ENCODE data around the gene TULP3.

DNA sequence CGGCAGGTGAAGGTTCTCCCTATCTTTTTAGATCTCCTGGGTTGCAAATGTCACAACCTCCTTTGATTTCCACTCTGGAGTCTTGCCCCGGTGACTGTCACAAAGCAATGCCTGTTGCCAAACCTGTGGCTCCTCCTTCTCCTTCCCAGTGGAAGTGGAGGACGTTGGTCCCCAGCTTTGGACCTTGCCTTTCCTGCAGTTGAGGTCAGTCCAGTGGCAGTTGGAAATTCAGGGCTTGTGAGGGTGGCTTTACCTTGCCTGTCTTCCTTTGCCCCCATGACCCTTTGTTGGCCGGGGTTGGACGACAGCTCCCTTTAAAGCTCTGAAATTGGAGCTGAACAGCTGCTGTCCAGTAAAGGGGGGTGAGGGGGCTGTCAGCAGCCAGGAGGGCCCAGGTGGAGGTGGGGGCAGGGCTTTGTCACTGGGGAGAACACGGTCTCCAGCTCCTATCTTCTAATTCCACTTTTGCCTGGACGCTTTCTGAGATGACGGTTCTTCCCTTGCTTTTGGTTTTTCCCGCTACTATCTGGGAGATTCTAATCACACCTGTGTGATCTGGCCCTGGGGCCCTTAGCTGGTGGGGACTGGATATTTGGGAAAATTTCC, 72.6 kb downstream of the TULP3 start:
- TF ChIP-seq, protein P1, sequence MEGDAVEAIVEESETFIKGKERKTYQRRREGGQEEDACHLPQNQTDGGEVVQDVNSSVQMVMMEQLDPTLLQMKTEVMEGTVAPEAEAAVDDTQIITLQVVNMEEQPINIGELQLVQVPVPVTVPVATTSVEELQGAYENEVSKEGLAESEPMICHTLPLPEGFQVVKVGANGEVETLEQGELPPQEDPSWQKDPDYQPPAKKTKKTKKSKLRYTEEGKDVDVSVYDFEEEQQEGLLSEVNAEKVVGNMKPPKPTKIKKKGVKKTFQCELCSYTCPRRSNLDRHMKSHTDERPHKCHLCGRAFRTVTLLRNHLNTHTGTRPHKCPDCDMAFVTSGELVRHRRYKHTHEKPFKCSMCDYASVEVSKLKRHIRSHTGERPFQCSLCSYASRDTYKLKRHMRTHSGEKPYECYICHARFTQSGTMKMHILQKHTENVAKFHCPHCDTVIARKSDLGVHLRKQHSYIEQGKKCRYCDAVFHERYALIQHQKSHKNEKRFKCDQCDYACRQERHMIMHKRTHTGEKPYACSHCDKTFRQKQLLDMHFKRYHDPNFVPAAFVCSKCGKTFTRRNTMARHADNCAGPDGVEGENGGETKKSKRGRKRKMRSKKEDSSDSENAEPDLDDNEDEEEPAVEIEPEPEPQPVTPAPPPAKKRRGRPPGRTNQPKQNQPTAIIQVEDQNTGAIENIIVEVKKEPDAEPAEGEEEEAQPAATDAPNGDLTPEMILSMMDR (IDR thresholded peaks at IDR 0.05; ENCODE audit: insufficient read depth, low read length), result no peak
- TF ChIP-seq, protein P2, sequence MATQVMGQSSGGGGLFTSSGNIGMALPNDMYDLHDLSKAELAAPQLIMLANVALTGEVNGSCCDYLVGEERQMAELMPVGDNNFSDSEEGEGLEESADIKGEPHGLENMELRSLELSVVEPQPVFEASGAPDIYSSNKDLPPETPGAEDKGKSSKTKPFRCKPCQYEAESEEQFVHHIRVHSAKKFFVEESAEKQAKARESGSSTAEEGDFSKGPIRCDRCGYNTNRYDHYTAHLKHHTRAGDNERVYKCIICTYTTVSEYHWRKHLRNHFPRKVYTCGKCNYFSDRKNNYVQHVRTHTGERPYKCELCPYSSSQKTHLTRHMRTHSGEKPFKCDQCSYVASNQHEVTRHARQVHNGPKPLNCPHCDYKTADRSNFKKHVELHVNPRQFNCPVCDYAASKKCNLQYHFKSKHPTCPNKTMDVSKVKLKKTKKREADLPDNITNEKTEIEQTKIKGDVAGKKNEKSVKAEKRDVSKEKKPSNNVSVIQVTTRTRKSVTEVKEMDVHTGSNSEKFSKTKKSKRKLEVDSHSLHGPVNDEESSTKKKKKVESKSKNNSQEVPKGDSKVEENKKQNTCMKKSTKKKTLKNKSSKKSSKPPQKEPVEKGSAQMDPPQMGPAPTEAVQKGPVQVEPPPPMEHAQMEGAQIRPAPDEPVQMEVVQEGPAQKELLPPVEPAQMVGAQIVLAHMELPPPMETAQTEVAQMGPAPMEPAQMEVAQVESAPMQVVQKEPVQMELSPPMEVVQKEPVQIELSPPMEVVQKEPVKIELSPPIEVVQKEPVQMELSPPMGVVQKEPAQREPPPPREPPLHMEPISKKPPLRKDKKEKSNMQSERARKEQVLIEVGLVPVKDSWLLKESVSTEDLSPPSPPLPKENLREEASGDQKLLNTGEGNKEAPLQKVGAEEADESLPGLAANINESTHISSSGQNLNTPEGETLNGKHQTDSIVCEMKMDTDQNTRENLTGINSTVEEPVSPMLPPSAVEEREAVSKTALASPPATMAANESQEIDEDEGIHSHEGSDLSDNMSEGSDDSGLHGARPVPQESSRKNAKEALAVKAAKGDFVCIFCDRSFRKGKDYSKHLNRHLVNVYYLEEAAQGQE (IDR thresholded peaks at IDR 0.05; ENCODE audit: insufficient replicate concordance, low read depth), result no peak
- TF ChIP-seq GABPA (IDR thresholded peaks at IDR 0.05; ENCODE audit: low read depth), result no peak
- no peak for TF ChIP-seq POLR2AphosphoS5 (IDR thresholded peaks at IDR 0.05; ENCODE audit: low read depth)
